Smooth muscle cell (in vitro differentiated cells): ENCODE data around the gene SNED1. TPM values are rescaled to one million over a fixed set of nuclear protein-coding genes. Genes with fewer than 3 reads are reported as not detected.

Source experiments
- DNase-seq: peaks from one replicate; lab custom pipeline; 2025; ENCODE audit not compliant: unreplicated experiment; lab: John Stamatoyannopoulos, UW
- H2AFZ ChIP-seq: fragments of 200-600 bp; sonication (generic); 2 replicates; pipeline ENCODE4 v1.6.0; 2016; ENCODE audit warnings: antibody characterized with exemption, low read depth, mild to moderate bottlenecking
- H3F3A ChIP-seq: fragments of 200-600 bp; sonication (generic); 2 replicates; pipeline ENCODE4 v1.6.0; 2017; ENCODE audit warnings: antibody characterized with exemption, low read depth
- H3K27ac ChIP-seq: fragments of 200-600 bp; sonication (generic); 2 replicates; pipeline ENCODE4 v1.5.1; 2016; ENCODE audit warnings: low read depth, mild to moderate bottlenecking
- H3K27me3 ChIP-seq: fragments of 200-600 bp; sonication (generic); 2 replicates; pipeline ENCODE4 v1.6.1; 2016; ENCODE audit warnings: low read depth, mild to moderate bottlenecking
- H3K36me3 ChIP-seq: fragments of 200-600 bp; sonication (generic); 2 replicates; pipeline ENCODE4 v1.5.1; 2016; ENCODE audit warnings: low read depth
- H3K4me1 ChIP-seq: fragments of 200-600 bp; sonication (generic); 2 replicates; pipeline ENCODE4 v1.5.1; 2016; ENCODE audit warnings: low read depth
- H3K4me2 ChIP-seq: fragments of 200-600 bp; sonication (generic); 2 replicates; pipeline ENCODE4 v1.6.0; 2016; ENCODE audit warnings: mild to moderate bottlenecking
- H3K4me3 ChIP-seq: fragments of 200-600 bp; sonication (generic); 2 replicates; pipeline ENCODE4 v1.5.1; 2016; ENCODE audit warnings: mild to moderate bottlenecking
- H3K79me2 ChIP-seq: fragments of 200-600 bp; sonication (generic); 2 replicates; pipeline ENCODE4 v1.6.0; 2016; ENCODE audit warnings: low read depth, mild to moderate bottlenecking
- H3K9ac ChIP-seq: fragments of 200-600 bp; sonication (generic); 2 replicates; pipeline ENCODE4 v1.6.0; 2016; ENCODE audit warnings: low read depth
- H3K9me3 ChIP-seq: fragments of 200-600 bp; sonication (generic); replicated peaks from 2 replicates; pipeline ENCODE4 v1.5.1; 2016; ENCODE audit warnings: low read depth
- H4K20me1 ChIP-seq: fragments of 200-600 bp; sonication (generic); 2 replicates; pipeline ENCODE4 v1.6.0; 2016; ENCODE audit warnings: low read depth
- WGBS: methylation state at CpG from one replicate; pipeline ENCODE4 v1.1.7; 2016; ENCODE audit warnings: low lambda C conversion rate; 5-methylcytosine and 5-hydroxymethylcytosine counted together
- polyA plus RNA-seq: library from polyadenylated mRNA; unstranded; fragments of >200 nt; fragmentation: Nextera tagmentation; extraction: Ambion mirVana; gene quantifications from 2 replicates; pipeline ENCODE4 v1.2.1, GENCODE V29; 2016
- total RNA-seq: library from RNA; depleted of rRNA; stranded (reverse); fragments of >200 nt; gene quantifications from 2 replicates; pipeline ENCODE4 v1.2.3, GENCODE V29; 2014
- TF ChIP-seq, protein P1 (sequence below): fragments of 200-600 bp; sonication (generic); IDR thresholded peaks from 2 replicates; pipeline ENCODE4 v1.5.1; 2017; ENCODE audit warnings: borderline replicate concordance, mild to moderate bottlenecking, antibody characterized with exemption; ENCODE audit not compliant: insufficient read depth, poor library complexity, severe bottlenecking

Gene SNED1
- total and polyA plus RNA-seq, 2 experiments from 2014 or later, result 0.36 to 3.0 TPM

DNA sequence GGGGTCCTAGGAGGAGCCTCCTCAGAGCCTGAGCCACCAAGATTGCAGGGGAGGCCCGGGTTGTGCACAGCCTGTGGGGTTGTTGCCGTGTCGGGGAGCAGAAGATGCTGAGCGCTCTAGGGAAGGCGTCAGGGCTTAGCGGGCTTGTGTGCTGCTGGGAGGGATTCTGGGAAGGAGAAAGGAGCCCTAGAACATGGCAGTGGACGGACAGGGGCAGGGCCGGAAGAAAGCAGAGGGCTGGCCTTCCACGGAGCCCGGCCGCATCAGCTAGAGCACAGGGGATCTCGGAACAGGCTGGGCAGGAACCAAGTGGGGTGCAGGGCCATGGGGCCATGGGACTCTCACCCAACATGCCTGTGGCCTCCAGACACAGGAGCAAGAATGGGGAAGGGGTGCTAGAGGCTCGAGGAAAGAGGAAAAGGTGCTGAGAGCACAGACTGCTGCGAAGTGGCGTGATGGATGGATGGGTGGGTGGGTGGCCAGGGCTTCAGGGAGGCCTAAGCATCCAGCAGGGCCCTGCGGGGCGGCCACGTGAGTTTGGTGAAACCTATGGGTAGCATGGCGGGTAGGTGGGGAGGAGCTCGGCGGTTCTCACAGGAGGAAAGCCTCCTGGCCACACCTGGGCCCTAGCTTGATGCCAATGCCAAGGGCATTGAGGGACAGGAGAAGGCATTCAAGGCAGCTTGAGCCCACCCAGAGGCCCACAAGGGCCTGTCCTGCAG is 67.9 kb downstream of the SNED1 start:
- Histone ChIP-seq H3K27ac (no peak overlapping the region), H4K20me1 (no peaks in the 10 kb centered on the region), H3K79me2 (no peaks in the 10 kb centered on the region), H3K27me3 (peaks cover 4% of the 10 kb centered on the region), H3K36me3 (no peaks in the 10 kb centered on the region), H3F3A (no peaks in the 10 kb centered on the region), H3K9me3 (no peaks in the 10 kb centered on the region), H3K4me2 (no peak overlapping the region), H3K9ac (no peak overlapping the region), H2AFZ (no peak overlapping the region), H3K4me3 (no peak overlapping the region), H3K4me1 (no peaks in the 10 kb centered on the region)
- WGBS, result 95% methylated on average over 20 of the region's 21 CpGs
- DNase-seq, result no peak
- TF ChIP-seq, protein P1, sequence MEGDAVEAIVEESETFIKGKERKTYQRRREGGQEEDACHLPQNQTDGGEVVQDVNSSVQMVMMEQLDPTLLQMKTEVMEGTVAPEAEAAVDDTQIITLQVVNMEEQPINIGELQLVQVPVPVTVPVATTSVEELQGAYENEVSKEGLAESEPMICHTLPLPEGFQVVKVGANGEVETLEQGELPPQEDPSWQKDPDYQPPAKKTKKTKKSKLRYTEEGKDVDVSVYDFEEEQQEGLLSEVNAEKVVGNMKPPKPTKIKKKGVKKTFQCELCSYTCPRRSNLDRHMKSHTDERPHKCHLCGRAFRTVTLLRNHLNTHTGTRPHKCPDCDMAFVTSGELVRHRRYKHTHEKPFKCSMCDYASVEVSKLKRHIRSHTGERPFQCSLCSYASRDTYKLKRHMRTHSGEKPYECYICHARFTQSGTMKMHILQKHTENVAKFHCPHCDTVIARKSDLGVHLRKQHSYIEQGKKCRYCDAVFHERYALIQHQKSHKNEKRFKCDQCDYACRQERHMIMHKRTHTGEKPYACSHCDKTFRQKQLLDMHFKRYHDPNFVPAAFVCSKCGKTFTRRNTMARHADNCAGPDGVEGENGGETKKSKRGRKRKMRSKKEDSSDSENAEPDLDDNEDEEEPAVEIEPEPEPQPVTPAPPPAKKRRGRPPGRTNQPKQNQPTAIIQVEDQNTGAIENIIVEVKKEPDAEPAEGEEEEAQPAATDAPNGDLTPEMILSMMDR, result no peak

DNA sequence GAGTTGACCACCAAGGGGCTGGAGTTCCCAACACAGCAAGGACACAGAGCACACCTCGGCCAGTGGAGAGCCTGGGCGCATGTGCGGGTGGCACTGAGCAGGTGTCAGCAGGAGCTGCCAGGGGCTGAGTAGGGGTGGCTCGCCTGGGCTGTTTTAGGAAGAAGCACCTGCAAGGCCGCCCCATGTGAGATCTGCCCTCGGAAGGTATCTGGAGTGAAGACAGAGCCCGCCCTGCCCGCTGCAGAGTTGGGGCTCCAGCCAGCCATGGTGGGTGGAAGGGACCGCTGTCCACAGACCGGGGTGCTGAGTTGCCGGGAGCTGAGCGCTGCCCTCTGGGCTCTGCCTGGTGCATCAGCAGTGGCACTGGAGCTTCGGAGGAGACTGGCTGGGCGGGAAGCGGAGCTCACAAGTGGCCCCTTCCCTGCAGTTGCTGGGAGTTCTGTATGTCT is 68.5 kb downstream of the SNED1 start:
- Histone ChIP-seq H3K9ac (no peak overlapping the region), H3K4me1 (no peaks in the 10 kb centered on the region), H2AFZ (no peak overlapping the region), H3K27me3 (peaks cover 4% of the 10 kb centered on the region), H3K9me3 (no peaks in the 10 kb centered on the region), H3K4me3 (no peak overlapping the region), H4K20me1 (no peaks in the 10 kb centered on the region), H3K4me2 (no peak overlapping the region), H3K36me3 (no peaks in the 10 kb centered on the region), H3F3A (no peaks in the 10 kb centered on the region), H3K27ac (no peak overlapping the region), H3K79me2 (no peaks in the 10 kb centered on the region)
- TF ChIP-seq, protein P1, result no peak
- DNase-seq, result no peak
- 81% methylated on average over 14 of the region's 15 CpGs for whole genome bisulfite sequencing

- no peaks in the 10 kb centered on the region for H3K36me3 ChIP-seq
- no peaks in the 10 kb centered on the region for H3K9me3 ChIP-seq
- 93% methylated on average over 20 of the region's 21 CpGs for WGBS
- no peak overlapping the region for H3K9ac ChIP-seq
- H3K4me1 ChIP-seq, result no peaks in the 10 kb centered on the region
- H3K4me2 ChIP-seq, result no peak overlapping the region
- no peak for DNase-seq
- no peaks in the 10 kb centered on the region for H3K79me2 ChIP-seq
- peaks cover 4% of the 10 kb centered on the region for H3K27me3 ChIP-seq
- no peaks in the 10 kb centered on the region for H3F3A ChIP-seq
- no peaks in the 10 kb centered on the region for H4K20me1 ChIP-seq
- H3K27ac ChIP-seq, result no peak overlapping the region
- TF ChIP-seq, protein P1, result no peak
- no peak overlapping the region for H3K4me3 ChIP-seq
- H2AFZ ChIP-seq, result no peak overlapping the region
Observed at GRCh38 chr2:241067501-241068135, 69.2 kb downstream of the SNED1 start.
